Breast epithelium (tissue), 4 donors: ENCODE results near the gene TRIM64. TPM values are rescaled to one million over a fixed set of nuclear protein-coding genes. Genes with fewer than 3 reads are reported as not detected.
"Not testable (repeated sequence)": the region's sequence is repeated elsewhere in the genome, so short reads cannot be mapped to it uniquely, and the experiment has no call there.

Experiments
- DNase-seq, 2 donors: peaks; one replicate each; pipeline ENCODE4 v3.0.0-alpha.2; 2019; ENCODE audit warnings: low spot score in 2 of 2
- H3K27ac ChIP-seq, 2 donors: fragments of 200-600 bp; sonication (generic) in 1 of 2; one replicate each; pipeline ENCODE4 v1.5.1; 2016 to 2019; ENCODE audit warnings: mild to moderate bottlenecking in 1 of 2
- H3K27me3 ChIP-seq, 2 donors: fragments of 200-600 bp; sonication (generic) in 1 of 2; one replicate each; pipeline versions ENCODE4 v1.5.1 to v1.6.0; 2017 to 2019; ENCODE audit warnings: control low read depth in 1 of 2, mild to moderate bottlenecking in 1 of 2
- H3K36me3 ChIP-seq: fragments of 200-600 bp; one replicate; pipeline ENCODE4 v1.5.1; 2019
- H3K4me1 ChIP-seq, 2 donors: fragments of 200-600 bp; sonication (generic); one replicate each; pipeline ENCODE4 v1.5.1; 2016 to 2019; ENCODE audit warnings: control low read depth in 1 of 2
- H3K4me3 ChIP-seq, 3 donors: fragments of 200-600 bp; sonication (generic); 1 replicate in 2 of 3; 2 replicates in 1 of 3; pipeline ENCODE4 v1.5.1; 2016 to 2019; ENCODE audit warnings: mild to moderate bottlenecking in 3 of 3, moderate library complexity in 2 of 3
- H3K9me3 ChIP-seq, 2 donors: fragments of 200-600 bp; sonication (generic) in 1 of 2; one replicate each; pipeline ENCODE4 v1.5.1; 2016 to 2019; ENCODE audit warnings: control low read depth in 1 of 2
- POLR2A ChIP-seq: fragments of 450-650 bp; IDR thresholded peaks from one replicate; pipeline ENCODE4 v1.6.1; 2016; ENCODE audit warnings: antibody characterized with exemption, mild to moderate bottlenecking, moderate library complexity
- POLR2AphosphoS5 ChIP-seq, 3 donors: sonication (generic); formaldehyde crosslinking; IDR thresholded peaks; one replicate each; pipeline ENCODE4 v1.6.1; 2017; ENCODE audit warnings: antibody characterized with exemption in 3 of 3
- intact Hi-C: fragments of 100-400 bp; cut with DNase I; formaldehyde crosslinking; loops from one replicate; pipeline ENCODE4 v1.15.1; 2023; ENCODE audit warnings: low total_unique reads
- total RNA-seq, 3 donors: library from RNA; depleted of rRNA; stranded (reverse); fragments of >200 nt; gene quantifications; one replicate each; pipeline ENCODE4 v1.1.0, GENCODE V29; 2016
- TF ChIP-seq, protein P1 (sequence below), 3 donors: fragments of 450-650 bp; IDR thresholded peaks; one replicate each; pipeline ENCODE4 v1.5.1; 2016 to 2017; ENCODE audit warnings: antibody characterized with exemption in 3 of 3, mild to moderate bottlenecking in 3 of 3, moderate library complexity in 3 of 3

The TRIM64 gene, protein sequence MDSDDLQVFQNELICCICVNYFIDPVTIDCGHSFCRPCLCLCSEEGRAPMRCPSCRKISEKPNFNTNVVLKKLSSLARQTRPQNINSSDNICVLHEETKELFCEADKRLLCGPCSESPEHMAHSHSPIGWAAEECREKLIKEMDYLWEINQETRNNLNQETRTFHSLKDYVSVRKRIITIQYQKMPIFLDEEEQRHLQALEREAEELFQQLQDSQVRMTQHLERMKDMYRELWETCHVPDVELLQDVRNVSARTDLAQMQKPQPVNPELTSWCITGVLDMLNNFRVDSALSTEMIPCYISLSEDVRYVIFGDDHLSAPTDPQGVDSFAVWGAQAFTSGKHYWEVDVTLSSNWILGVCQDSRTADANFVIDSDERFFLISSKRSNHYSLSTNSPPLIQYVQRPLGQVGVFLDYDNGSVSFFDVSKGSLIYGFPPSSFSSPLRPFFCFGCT
- not detected for total RNA-seq

DNA sequence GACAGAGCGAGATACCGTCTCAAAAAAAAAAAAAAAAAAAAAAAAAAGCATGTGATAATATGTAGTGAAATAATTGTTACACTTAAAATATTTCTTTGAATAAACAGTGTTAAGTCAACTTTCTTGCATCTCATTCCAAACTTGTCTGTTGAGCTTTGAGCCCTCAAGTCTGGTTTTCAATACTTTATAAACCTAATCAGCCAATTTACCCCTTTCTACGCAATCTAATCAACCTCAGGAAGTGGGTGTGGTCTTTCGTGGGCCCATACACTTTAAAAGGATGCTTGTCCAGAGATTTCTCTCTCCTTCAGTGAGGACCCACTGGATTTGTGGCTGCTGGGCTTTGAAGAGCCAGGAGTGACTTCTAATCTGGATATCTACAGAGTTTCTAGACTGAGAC, at the start of gene TRIM64:
Gene TRIM64, plus strand, starts transcription at position 301 of the 400 bp plus-strand sequence. CDS start 2,467 bp downstream, outside the sequence.
- H3K27me3 ChIP-seq, H3K9me3 ChIP-seq, DNase-seq, H3K4me3 ChIP-seq, H3K36me3 ChIP-seq, intact Hi-C loops, H3K27ac ChIP-seq, H3K4me1 ChIP-seq: not testable (repeated sequence)

DNA sequence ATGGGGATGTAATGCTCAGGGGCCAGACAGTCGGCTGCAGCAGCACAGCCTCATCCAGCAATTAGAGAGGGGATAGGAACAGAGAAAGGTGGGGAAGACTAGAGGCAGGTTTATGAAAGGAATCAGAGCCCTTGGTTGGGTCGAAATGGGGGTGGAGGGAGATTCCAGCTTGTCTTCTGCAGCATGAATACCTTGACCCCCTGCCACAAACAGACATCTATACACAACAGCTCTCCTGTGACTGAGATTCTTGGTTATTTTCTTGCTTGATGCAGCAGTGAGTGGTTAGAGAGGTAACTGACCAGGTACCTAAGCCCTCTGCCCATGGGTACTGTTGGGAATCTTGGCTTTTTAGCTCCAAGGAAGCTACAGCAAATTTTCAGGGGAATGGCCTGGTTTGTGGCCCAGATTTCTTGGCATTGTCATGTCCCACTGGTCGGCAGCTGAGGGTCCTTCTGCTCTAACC, 43.6 kb upstream of the TRIM64 start, which contains the start of gene TRIM49D1:
Gene TRIM49D1, minus strand, starts transcription at position 51 of the 466 bp plus-strand sequence. CDS start 4,535 bp downstream, outside the sequence.
- DNase-seq: no peak
- Histone ChIP-seq H3K4me3 (no peak within 1 kb of the TSS), H3K9me3 (no peaks in the 10 kb centered on the region), H3K27me3 (no peaks in the 10 kb centered on the region), H3K36me3 (no peaks in the 10 kb centered on the region), H3K27ac (no peak within 1 kb of the TSS), H3K4me1 (no peaks in the 10 kb centered on the region)
- intact Hi-C loops: no loop called here
- TF ChIP-seq POLR2A (no peak), POLR2AphosphoS5 (IDR thresholded peaks at IDR 0.05) (no peak)
- TF ChIP-seq, protein P1, sequence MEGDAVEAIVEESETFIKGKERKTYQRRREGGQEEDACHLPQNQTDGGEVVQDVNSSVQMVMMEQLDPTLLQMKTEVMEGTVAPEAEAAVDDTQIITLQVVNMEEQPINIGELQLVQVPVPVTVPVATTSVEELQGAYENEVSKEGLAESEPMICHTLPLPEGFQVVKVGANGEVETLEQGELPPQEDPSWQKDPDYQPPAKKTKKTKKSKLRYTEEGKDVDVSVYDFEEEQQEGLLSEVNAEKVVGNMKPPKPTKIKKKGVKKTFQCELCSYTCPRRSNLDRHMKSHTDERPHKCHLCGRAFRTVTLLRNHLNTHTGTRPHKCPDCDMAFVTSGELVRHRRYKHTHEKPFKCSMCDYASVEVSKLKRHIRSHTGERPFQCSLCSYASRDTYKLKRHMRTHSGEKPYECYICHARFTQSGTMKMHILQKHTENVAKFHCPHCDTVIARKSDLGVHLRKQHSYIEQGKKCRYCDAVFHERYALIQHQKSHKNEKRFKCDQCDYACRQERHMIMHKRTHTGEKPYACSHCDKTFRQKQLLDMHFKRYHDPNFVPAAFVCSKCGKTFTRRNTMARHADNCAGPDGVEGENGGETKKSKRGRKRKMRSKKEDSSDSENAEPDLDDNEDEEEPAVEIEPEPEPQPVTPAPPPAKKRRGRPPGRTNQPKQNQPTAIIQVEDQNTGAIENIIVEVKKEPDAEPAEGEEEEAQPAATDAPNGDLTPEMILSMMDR (IDR thresholded peaks at IDR 0.05): no peak

DNA sequence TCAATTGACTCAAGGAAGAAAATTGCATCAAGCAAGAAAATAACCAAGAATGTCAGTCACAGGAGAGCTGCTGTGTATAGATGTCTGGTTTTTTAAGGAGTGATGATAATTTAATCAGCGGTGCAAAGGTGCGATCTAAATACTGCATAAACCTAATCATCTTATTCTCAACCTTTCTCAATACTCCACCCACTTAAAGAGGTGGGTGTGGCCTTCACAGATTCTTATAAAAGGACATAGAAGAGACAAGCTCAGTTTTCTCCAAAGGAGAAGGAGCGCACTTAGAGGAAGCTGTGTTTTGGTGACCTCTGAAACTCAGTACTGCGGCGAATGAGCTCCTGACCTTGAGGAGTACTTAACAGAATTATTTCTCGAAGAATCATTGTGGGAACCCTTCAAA, 42.1 kb upstream of the TRIM64 start, which contains the start of gene TRIM49D2:
Gene TRIM49D2, plus strand, starts transcription at position 301 of the 400 bp plus-strand sequence. CDS start 2,698 bp downstream, outside the sequence.
- intact Hi-C loops: not testable (repeated sequence)

DNA sequence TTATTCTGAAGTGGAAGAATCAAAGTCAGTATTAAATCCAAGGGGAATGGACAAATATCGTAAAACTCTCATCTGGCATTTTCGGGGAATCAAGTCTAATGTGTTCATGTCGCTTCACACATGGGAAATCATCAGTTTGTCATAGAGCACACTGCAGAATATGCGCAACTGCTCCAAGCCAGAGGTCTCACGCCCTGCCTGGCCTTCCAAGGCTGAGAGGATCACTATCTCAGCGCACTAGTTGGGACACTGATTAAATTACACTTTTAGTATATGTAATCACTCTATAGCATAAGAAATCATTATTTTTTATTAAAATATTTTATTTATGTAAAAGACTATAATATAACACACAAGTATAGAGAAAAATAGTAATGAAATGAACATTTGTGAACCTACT, 5.0 kb upstream of the TRIM64 start:
- DNase-seq, H3K4me3 ChIP-seq, H3K36me3 ChIP-seq, intact Hi-C loops, H3K9me3 ChIP-seq, H3K4me1 ChIP-seq, H3K27me3 ChIP-seq, H3K27ac ChIP-seq: not testable (repeated sequence)

More for the DNA sequence above, 42.1 kb upstream of the TRIM64 start, which contains the start of gene TRIM49D2:
- H3K9me3 ChIP-seq, H3K4me3 ChIP-seq, H3K27ac ChIP-seq, H3K36me3 ChIP-seq, H3K27me3 ChIP-seq, H3K4me1 ChIP-seq, DNase-seq: not testable (repeated sequence)

Other genes starting within 250 kb of the TRIM64 start
- gene TRIM49, start 157.5 kb upstream of the TRIM64 start, total RNA-seq: not detected
- not detected for gene TRIM64B, start 87.5 kb upstream of the TRIM64 start, total RNA-seq
- gene TRIM49D1, start 43.8 kb upstream of the TRIM64 start, total RNA-seq: not detected
- gene TRIM49D2, start 42.0 kb upstream of the TRIM64 start, total RNA-seq: not detected
- not detected for gene TRIM49C, start 65.1 kb downstream of the TRIM64 start, total RNA-seq
- gene UBTFL1, start 119.9 kb downstream of the TRIM64 start, total RNA-seq: not detected
- 1 to 10 TPM in 2 of 3 donors, under 1 TPM in 1; 0.98 to 3.8 (median 1.8) TPM for gene NAALAD2, start 168.6 kb downstream of the TRIM64 start, total RNA-seq